HEK293 (cell line): Measurements from ENCODE around the gene EEF2KMT.

ENCODE experiments used
- CTCF ChIA-PET: fragments of 350-600 bp; formaldehyde crosslinking; extraction: SDS; loops from one replicate; lab custom pipeline; 2021; ENCODE audit warnings: antibody characterized with exemption; lab: Yijun Ruan, JAX
- POLR2A ChIA-PET: fragments of 300-600 bp; formaldehyde crosslinking; extraction: SDS; loops from one replicate; lab custom pipeline; 2020; ENCODE audit warnings: antibody characterized with exemption, inconsistent platforms; lab: Yijun Ruan, JAX
- H3K27ac ChIP-seq: fragments of 200-500 bp; sonication (Bioruptor generic); 2 replicates; pipeline ENCODE4 v1.5.1; 2014; ENCODE audit warnings: low read depth, low read length, control low read depth, inconsistent platforms; ENCODE audit errors: extremely low read depth
- H3K36me3 ChIP-seq, 2 experiments: fragments of 200-500 bp in 1 of 2; sonication (Bioruptor generic) in 1 of 2; 1 replicate in 1 of 2; 2 replicates in 1 of 2; pipeline ENCODE4 v1.5.1; 2014 to 2017; ENCODE audit warnings: inconsistent platforms in 2 of 2, low read length in 2 of 2; ENCODE audit not compliant: control insufficient read depth in 2 of 2, insufficient read depth in 1 of 2
- H3K4me1 ChIP-seq: fragments of 200-500 bp; sonication (Bioruptor generic); 2 replicates; pipeline ENCODE4 v1.5.1; 2014; ENCODE audit warnings: mild to moderate bottlenecking, low read length, inconsistent platforms; ENCODE audit not compliant: control insufficient read depth, insufficient read depth
- H3K4me3 ChIP-seq: 2 replicates; pipeline ENCODE4 v1.5.1; 2011; ENCODE audit warnings: low read depth, mild to moderate bottlenecking, control low read depth, low read length, moderate library complexity
- H3K9me3 ChIP-seq: fragments of 200-500 bp; sonication (Bioruptor generic); 2 replicates; pipeline ENCODE4 v1.5.1; 2014; ENCODE audit warnings: low read depth, low read length, inconsistent platforms; ENCODE audit not compliant: control insufficient read depth, insufficient read depth
- EGR2 ChIP-seq: fragments of 450-650 bp; formaldehyde crosslinking; IDR thresholded peaks from 2 replicates; pipeline ENCODE4 v1.5.1; 2016; ENCODE audit warnings: low read depth, missing biosample characterization, missing genetic modification characterization
- OSR2 ChIP-seq: fragments of 450-650 bp; formaldehyde crosslinking; IDR thresholded peaks from 2 replicates; pipeline ENCODE4 v1.5.1; 2016; ENCODE audit warnings: missing biosample characterization, missing genetic modification characterization
- SP3 ChIP-seq: fragments of 450-650 bp; formaldehyde crosslinking; IDR thresholded peaks from 2 replicates; pipeline ENCODE4 v1.5.1; 2016; ENCODE audit warnings: missing biosample characterization, missing genetic modification characterization
- ZFHX2 ChIP-seq: fragments of 450-650 bp; formaldehyde crosslinking; conservative IDR thresholded peaks from 2 replicates; pipeline ENCODE4 v1.5.1; 2016; ENCODE audit warnings: missing biosample characterization, missing genetic modification characterization
- ZFP37 ChIP-seq: fragments of 450-650 bp; formaldehyde crosslinking; IDR thresholded peaks from 2 replicates; pipeline ENCODE4 v1.5.1; 2016; ENCODE audit warnings: missing biosample characterization, missing genetic modification characterization
- ZFP69B ChIP-seq: fragments of 450-650 bp; formaldehyde crosslinking; IDR thresholded peaks from 2 replicates; pipeline ENCODE4 v1.5.1; 2016; ENCODE audit warnings: missing biosample characterization, missing genetic modification characterization
- ZNF341 ChIP-seq: fragments of 450-650 bp; formaldehyde crosslinking; IDR thresholded peaks from 2 replicates; pipeline ENCODE4; 2016; ENCODE audit warnings: low read depth, missing biosample characterization, missing genetic modification characterization
- ZNF701 ChIP-seq: fragments of 450-650 bp; formaldehyde crosslinking; IDR thresholded peaks from 2 replicates; pipeline ENCODE4 v1.5.1; 2016; ENCODE audit warnings: missing biosample characterization, missing genetic modification characterization
- ZNF776 ChIP-seq: fragments of 450-650 bp; formaldehyde crosslinking; IDR thresholded peaks from 2 replicates; pipeline ENCODE4 v1.5.0; 2017; ENCODE audit warnings: missing biosample characterization, missing genetic modification characterization, borderline replicate concordance
- ZNF777 ChIP-seq: fragments of 450-650 bp; formaldehyde crosslinking; IDR thresholded peaks from 2 replicates; pipeline ENCODE4 v1.5.1; 2017; ENCODE audit warnings: missing biosample characterization, missing genetic modification characterization, borderline replicate concordance
- ZNF792 ChIP-seq: fragments of 450-650 bp; formaldehyde crosslinking; IDR thresholded peaks from 2 replicates; pipeline ENCODE4 v1.5.1; 2016; ENCODE audit warnings: missing biosample characterization, missing genetic modification characterization
- TF ChIP-seq, protein P1 (sequence below): fragments of 450-650 bp; formaldehyde crosslinking; IDR thresholded peaks from 2 replicates; pipeline ENCODE4 v1.5.1; 2016; ENCODE audit warnings: missing biosample characterization, missing genetic modification characterization, low read depth
- TF ChIP-seq, protein P2 (sequence below): fragments of 450-650 bp; formaldehyde crosslinking; IDR thresholded peaks from 2 replicates; pipeline ENCODE4 v1.5.1; 2016; ENCODE audit warnings: missing biosample characterization, missing genetic modification characterization

Gene EEF2KMT

DNA sequence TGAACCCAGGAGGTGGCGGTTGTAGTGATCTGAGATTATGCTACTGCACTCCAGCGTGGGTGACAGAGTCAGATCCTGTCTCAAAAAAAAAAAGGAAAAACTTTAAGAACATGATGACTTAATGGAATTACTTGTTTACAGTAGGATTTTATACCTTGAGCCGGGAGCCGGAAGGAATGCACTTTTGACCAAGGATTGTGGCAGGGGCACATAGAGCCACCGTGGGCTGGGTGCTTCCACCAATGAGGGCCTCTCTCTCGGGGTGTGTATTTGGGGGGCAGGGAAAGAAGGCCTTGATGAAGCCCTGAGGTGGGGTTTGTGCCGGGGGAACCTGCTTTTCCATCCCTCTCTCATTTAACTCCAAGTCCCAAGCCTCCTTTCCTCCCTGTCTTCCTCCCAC, 57.1 kb downstream of the EEF2KMT start:
- Histone ChIP-seq H3K36me3 (no peaks in the 10 kb centered on the region), H3K9me3 (no peaks in the 10 kb centered on the region), H3K4me3 (no peak overlapping the region), H3K4me1 (no peaks in the 10 kb centered on the region; the same call in 1 of the 2 replicates), H3K27ac (no peak overlapping the region)
- TF ChIP-seq ZFP37 (tag by site-specific recombination): no peak
- TF ChIP-seq ZFP69B: no peak
- no peak for TF ChIP-seq ZNF701 (tag by site-specific recombination)
- 0 out of 2 replicates have a peak, but pooled peaks have one; percentile 3 for TF ChIP-seq OSR2 (tag by site-specific recombination)
- TF ChIP-seq ZNF777: no peak
- CTCF ChIA-PET: interaction anchor here (0.9 kb wide), 1 partner anchor 25 kb away, joined by 3 read pairs; no protein-coding TSS in a partner anchor
- POLR2A ChIA-PET: no interaction called here

DNA sequence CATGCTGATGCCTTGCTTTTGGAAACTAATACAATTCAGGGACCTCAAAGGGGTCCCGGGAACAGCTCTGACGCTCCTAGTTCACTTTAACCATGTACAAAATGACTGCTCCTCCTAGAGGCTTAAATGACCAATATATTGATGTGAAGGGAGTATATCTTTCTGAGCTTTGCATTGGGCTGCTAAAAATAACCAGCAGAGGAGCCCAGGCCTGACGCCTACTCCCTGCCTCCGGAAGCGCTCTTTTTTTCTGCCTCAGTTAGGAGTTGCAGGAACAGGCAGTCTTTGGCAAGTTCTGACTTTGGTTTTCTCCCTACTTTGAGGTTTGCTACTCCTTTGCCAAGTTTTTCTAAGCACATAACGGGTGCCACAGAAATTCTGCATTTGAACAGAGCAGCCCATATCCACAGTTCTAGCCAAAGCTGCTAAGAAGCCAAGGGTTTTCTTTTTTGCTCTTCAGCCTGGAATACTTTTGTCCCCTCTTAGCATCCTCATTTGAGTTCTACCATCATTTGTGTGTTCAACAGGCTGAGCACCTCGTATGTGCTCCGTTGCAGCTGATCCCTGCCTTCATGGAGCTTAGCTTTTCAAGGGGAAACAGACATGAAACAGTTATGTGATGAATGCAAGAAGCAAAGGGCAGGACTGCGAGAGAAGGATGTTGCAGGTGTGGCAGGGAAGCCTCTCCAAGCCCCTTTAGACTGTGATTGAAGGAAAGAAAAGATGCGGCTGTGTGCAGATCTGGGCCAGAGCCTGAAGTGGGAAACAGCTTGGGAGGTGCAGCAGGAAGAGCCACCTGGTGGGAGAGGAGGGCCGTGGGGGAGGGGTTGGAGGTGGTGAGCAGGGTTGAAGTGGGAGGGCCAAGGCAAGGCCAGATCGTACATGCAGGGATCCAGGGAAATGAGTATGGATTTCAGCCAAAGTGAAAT, 61.1 kb downstream of the EEF2KMT start:
- TF ChIP-seq ZNF776: no peak
- peak; percentile 31; the same call in 1 of the 2 replicates for TF ChIP-seq EGR2 (tag by site-specific recombination)
- 0 out of 2 replicates have a peak, but pooled peaks have one; percentile 21 for TF ChIP-seq ZFHX2 (tag by site-specific recombination)
- no peak for TF ChIP-seq ZNF792 (tag by site-specific recombination)
- 0 out of 2 replicates have a peak, but pooled peaks have one; percentile 23 for TF ChIP-seq SP3
- TF ChIP-seq ZNF341: peak; percentile 42; the same call in 1 of the 2 replicates
- POLR2A ChIA-PET: interaction anchor here (0.6 kb wide), 2 partner anchors 25 to 211 kb away, joined by 4 to 5 read pairs; no protein-coding TSS in a partner anchor
- Histone ChIP-seq H3K36me3 (no peaks in the 10 kb centered on the region), H3K4me3 (no peak overlapping the region), H3K4me1 (no peaks in the 10 kb centered on the region; the same call in 1 of the 2 replicates), H3K9me3 (no peaks in the 10 kb centered on the region), H3K27ac (no peak overlapping the region)
- CTCF ChIA-PET: interaction anchor here (0.5 to 1.3 kb wide), 5 partner anchors 14 to 459 kb away, joined by 3 to 5 read pairs (median 4); no protein-coding TSS in a partner anchor

DNA sequence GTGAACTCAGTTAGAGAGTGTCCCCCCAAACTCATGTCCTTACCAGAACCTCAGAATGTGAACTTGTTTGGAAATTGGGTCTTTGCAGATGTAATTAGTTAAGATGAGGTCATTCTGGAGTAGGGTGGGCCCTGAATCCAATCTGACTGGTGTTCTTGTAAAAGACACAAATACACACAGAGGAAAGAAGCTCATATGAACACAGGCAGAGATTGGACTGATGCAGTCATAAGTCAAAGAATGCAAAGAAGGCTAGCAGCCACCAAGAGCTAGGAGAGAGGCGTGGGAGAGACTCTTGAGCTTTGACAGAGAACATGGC, 61.7 kb downstream of the EEF2KMT start:
- no peaks in the 10 kb centered on the region for H3K9me3 ChIP-seq
- H3K4me3 ChIP-seq: no peak overlapping the region
- POLR2A ChIA-PET: interaction anchor here (0.6 kb wide), 2 partner anchors 26 to 210 kb away, joined by 4 to 5 read pairs; no protein-coding TSS in a partner anchor

More for the DNA sequence above, 61.7 kb downstream of the EEF2KMT start:
- no peak overlapping the region for H3K27ac ChIP-seq
- no peaks in the 10 kb centered on the region for H3K36me3 ChIP-seq
- TF ChIP-seq, protein P1, sequence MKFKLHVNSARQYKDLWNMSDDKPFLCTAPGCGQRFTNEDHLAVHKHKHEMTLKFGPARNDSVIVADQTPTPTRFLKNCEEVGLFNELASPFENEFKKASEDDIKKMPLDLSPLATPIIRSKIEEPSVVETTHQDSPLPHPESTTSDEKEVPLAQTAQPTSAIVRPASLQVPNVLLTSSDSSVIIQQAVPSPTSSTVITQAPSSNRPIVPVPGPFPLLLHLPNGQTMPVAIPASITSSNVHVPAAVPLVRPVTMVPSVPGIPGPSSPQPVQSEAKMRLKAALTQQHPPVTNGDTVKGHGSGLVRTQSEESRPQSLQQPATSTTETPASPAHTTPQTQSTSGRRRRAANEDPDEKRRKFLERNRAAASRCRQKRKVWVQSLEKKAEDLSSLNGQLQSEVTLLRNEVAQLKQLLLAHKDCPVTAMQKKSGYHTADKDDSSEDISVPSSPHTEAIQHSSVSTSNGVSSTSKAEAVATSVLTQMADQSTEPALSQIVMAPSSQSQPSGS (tag by site-specific recombination): 0 out of 2 replicates have a peak, but pooled peaks have one; percentile 22
- TF ChIP-seq, protein P2, sequence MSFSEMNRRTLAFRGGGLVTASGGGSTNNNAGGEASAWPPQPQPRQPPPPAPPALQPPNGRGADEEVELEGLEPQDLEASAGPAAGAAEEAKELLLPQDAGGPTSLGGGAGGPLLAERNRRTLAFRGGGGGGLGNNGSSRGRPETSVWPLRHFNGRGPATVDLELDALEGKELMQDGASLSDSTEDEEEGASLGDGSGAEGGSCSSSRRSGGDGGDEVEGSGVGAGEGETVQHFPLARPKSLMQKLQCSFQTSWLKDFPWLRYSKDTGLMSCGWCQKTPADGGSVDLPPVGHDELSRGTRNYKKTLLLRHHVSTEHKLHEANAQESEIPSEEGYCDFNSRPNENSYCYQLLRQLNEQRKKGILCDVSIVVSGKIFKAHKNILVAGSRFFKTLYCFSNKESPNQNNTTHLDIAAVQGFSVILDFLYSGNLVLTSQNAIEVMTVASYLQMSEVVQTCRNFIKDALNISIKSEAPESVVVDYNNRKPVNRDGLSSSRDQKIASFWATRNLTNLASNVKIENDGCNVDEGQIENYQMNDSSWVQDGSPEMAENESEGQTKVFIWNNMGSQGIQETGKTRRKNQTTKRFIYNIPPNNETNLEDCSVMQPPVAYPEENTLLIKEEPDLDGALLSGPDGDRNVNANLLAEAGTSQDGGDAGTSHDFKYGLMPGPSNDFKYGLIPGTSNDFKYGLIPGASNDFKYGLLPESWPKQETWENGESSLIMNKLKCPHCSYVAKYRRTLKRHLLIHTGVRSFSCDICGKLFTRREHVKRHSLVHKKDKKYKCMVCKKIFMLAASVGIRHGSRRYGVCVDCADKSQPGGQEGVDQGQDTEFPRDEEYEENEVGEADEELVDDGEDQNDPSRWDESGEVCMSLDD: no peak
- TF ChIP-seq, all 188 proteins: peak for 1
- CTCF ChIA-PET: interaction anchor here (0.6 to 1.3 kb wide), 4 partner anchors 19 to 460 kb away, joined by 3 to 4 read pairs (median 4); no protein-coding TSS in a partner anchor
- no peaks in the 10 kb centered on the region for H3K4me1 ChIP-seq
